OCI-LY1 (cell line): ENCODE data around the gene CAMTA1.

Source experiments
- H2AFZ ChIP-seq: fragments of 200-600 bp; sonication (generic), shearing (Covaris generic); 2 replicates; pipeline ENCODE4 v1.6.0; 2014; ENCODE audit warnings: antibody characterized with exemption, mild to moderate bottlenecking, low read length
- H3F3A ChIP-seq: fragments of 200-600 bp; sonication (generic), shearing (Covaris generic); 2 replicates; pipeline ENCODE4 v1.6.0; 2014; ENCODE audit warnings: mild to moderate bottlenecking, antibody characterized with exemption, low read length, moderate library complexity; ENCODE audit not compliant: insufficient read depth
- H3K27ac ChIP-seq: fragments of 200-600 bp; sonication (generic); 2 replicates; pipeline ENCODE4 v1.5.1; 2014; ENCODE audit warnings: low read length, mixed run types, mild to moderate bottlenecking, low read depth; ENCODE audit not compliant: poor library complexity, severe bottlenecking
- H3K27me3 ChIP-seq: fragments of 200-600 bp; sonication (generic); 2 replicates; pipeline ENCODE4 v1.6.0; 2014; ENCODE audit warnings: antibody characterized with exemption, mild to moderate bottlenecking, low read length, moderate library complexity; ENCODE audit not compliant: insufficient read depth
- H3K36me3 ChIP-seq: fragments of 200-600 bp; sonication (generic); 2 replicates; pipeline ENCODE4 v1.6.1; 2014; ENCODE audit warnings: mild to moderate bottlenecking, antibody characterized with exemption, low read length, moderate library complexity, mixed read lengths; ENCODE audit not compliant: insufficient read depth
- H3K4me1 ChIP-seq: fragments of 200-600 bp; sonication (generic); 2 replicates; pipeline ENCODE4 v1.5.1; 2014; ENCODE audit warnings: mild to moderate bottlenecking, low read length, moderate library complexity; ENCODE audit not compliant: insufficient read depth, severe bottlenecking
- H3K4me2 ChIP-seq: fragments of 200-600 bp; sonication (generic), shearing (Covaris generic); 2 replicates; pipeline ENCODE4 v1.6.1; 2014; ENCODE audit warnings: low read length
- H3K4me3 ChIP-seq: fragments of 200-600 bp; sonication (generic); 2 replicates; pipeline ENCODE4 v1.5.1; 2014; ENCODE audit warnings: low read length, low read depth, mild to moderate bottlenecking, mixed read lengths; ENCODE audit not compliant: poor library complexity, severe bottlenecking
- H3K79me2 ChIP-seq: fragments of 200-600 bp; shearing (Covaris generic); 2 replicates; pipeline ENCODE4 v1.6.1; 2016; ENCODE audit warnings: mixed run types, low read length, mixed read lengths; ENCODE audit not compliant: insufficient read depth
- H3K9ac ChIP-seq: fragments of 200-600 bp; sonication (generic), shearing (Covaris generic); 2 replicates; pipeline ENCODE4 v1.6.1; 2014; ENCODE audit warnings: mild to moderate bottlenecking, low read length, mixed read lengths
- H3K9me2 ChIP-seq: fragments of 200-600 bp; sonication (generic), shearing (Covaris generic); 2 replicates; pipeline ENCODE4 v1.6.1; 2014; ENCODE audit warnings: low read depth, mild to moderate bottlenecking, low read length, mixed read lengths
- H3K9me3 ChIP-seq: fragments of 200-600 bp; shearing (Covaris generic); 2 replicates; pipeline ENCODE4 v1.6.1; 2014; ENCODE audit warnings: low read length, mixed read lengths
- H4K20me1 ChIP-seq: fragments of 200-600 bp; sonication (generic), shearing (Covaris generic); 2 replicates; pipeline ENCODE4 v1.6.0; 2016; ENCODE audit warnings: mild to moderate bottlenecking, low read length; ENCODE audit not compliant: insufficient read depth
- CTCF ChIP-seq: fragments of 200-600 bp; sonication (generic), shearing (Covaris generic); IDR thresholded peaks from 2 replicates; pipeline ENCODE4 v1.5.1; 2017; ENCODE audit warnings: mild to moderate bottlenecking, antibody characterized with exemption, low read length, moderate library complexity, mixed read lengths
- EZH2 ChIP-seq: fragments of 200-600 bp; sonication (generic), shearing (Covaris generic); IDR thresholded peaks from 2 replicates; pipeline ENCODE4 v1.8.0; 2017; ENCODE audit warnings: borderline replicate concordance, mixed run types, mild to moderate bottlenecking, antibody characterized with exemption, low read length, moderate library complexity, mixed read lengths

CAMTA1 gene

DNA sequence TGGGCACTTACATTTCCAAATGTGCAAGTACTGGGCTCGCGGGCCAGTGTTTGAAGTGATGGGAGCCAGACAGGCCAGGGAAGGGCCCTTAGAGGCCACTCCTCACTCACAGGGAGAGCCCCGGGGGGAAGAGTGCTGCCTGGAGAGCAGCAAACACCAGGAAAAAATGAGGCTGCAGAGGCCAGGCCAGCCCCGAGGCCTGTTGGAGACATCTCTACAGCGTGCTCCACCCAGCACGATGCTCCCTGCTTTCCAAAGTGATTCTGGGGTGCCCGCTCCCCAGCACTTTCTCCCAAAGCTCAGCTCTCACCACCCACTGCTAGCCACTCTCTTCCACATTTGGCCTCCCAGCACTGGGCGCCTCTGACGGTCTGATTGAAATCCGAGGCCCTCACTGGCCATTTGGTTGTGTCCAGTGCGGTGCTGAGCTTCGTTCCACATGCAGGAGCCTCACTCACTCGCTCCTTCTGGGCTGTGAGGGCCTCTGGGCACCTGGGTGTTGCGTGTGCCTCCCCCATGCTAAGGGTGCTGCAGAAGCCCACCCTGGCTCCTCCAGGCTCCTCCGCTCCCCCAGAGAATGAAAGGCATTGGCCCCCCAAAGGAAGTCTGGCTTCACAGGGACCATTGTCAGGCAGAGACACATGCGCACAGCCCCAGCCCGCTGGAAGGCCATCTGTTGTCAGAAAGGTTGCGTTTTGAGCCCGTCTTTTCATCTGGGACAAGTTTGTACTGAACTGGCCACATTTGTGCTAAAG, 600.4 kb downstream of the CAMTA1 start:
- H3K9me3 ChIP-seq = no peaks in the 10 kb centered on the region
- no peaks in the 10 kb centered on the region for H3K36me3 ChIP-seq
- H3K4me3 ChIP-seq = no peak overlapping the region
- H4K20me1 ChIP-seq = no peaks in the 10 kb centered on the region
- no peaks in the 10 kb centered on the region for H3K4me1 ChIP-seq
- no peak overlapping the region for H3K9ac ChIP-seq
- H3K27ac ChIP-seq = no peak overlapping the region
- no peak overlapping the region for H2AFZ ChIP-seq
- H3K27me3 ChIP-seq = no peaks in the 10 kb centered on the region
- H3K79me2 ChIP-seq = no peaks in the 10 kb centered on the region
- no peaks in the 10 kb centered on the region for H3F3A ChIP-seq
- no peak overlapping the region for H3K4me2 ChIP-seq
- TF ChIP-seq CTCF = no peak
- TF ChIP-seq EZH2 = no peak
- no peaks in the 10 kb centered on the region for H3K9me2 ChIP-seq

GRCh38 chr1:7386226-7387052, 601.2 kb downstream of the CAMTA1 start:
- H3K9me2 ChIP-seq = no peaks in the 10 kb centered on the region
- TF ChIP-seq EZH2 (no peak), CTCF (no peak)
- no peak overlapping the region for H3K4me3 ChIP-seq
- no peak overlapping the region for H2AFZ ChIP-seq
- H3K79me2 ChIP-seq = no peaks in the 10 kb centered on the region
- H3K9ac ChIP-seq = no peak overlapping the region
- no peaks in the 10 kb centered on the region for H3K36me3 ChIP-seq
- no peaks in the 10 kb centered on the region for H3K4me1 ChIP-seq
- H4K20me1 ChIP-seq = no peaks in the 10 kb centered on the region
- no peaks in the 10 kb centered on the region for H3K27me3 ChIP-seq
- no peak overlapping the region for H3K27ac ChIP-seq
- no peaks in the 10 kb centered on the region for H3K9me3 ChIP-seq
- no peaks in the 10 kb centered on the region for H3F3A ChIP-seq
- no peak overlapping the region for H3K4me2 ChIP-seq

- no peak overlapping the region for H2AFZ ChIP-seq
- H3K9me2 ChIP-seq = no peaks in the 10 kb centered on the region
- no peak overlapping the region for H3K27ac ChIP-seq
- TF ChIP-seq EZH2 = no peak
- no peak for TF ChIP-seq CTCF
- no peaks in the 10 kb centered on the region for H3K9me3 ChIP-seq
- no peaks in the 10 kb centered on the region for H4K20me1 ChIP-seq
- no peaks in the 10 kb centered on the region for H3K27me3 ChIP-seq
- no peak overlapping the region for H3K4me2 ChIP-seq
- no peaks in the 10 kb centered on the region for H3K36me3 ChIP-seq
- H3K4me3 ChIP-seq = no peak overlapping the region
- no peaks in the 10 kb centered on the region for H3K79me2 ChIP-seq
- H3K4me1 ChIP-seq = no peaks in the 10 kb centered on the region
- no peaks in the 10 kb centered on the region for H3F3A ChIP-seq
- no peak overlapping the region for H3K9ac ChIP-seq
Measured at GRCh38 chr1:7387053-7387927, 602.0 kb downstream of the CAMTA1 start.
